IMR-90 (cell line): ENCODE results near the gene RAB33B. TPM values are rescaled to one million over a fixed set of nuclear protein-coding genes. Genes with fewer than 3 reads are reported as not detected.
"Not testable (repeated sequence)": the region's sequence is repeated elsewhere in the genome, so short reads cannot be mapped to it uniquely, and the experiment has no call there.

Source experiments
- ATAC-seq: fragments of 200-7000 bp; cut with Tn5 transposase; 2 replicates; pipeline ENCODE4 v1.9.1; 2020; ENCODE audit warnings: low read depth, mild to moderate bottlenecking, moderate library complexity
- BruUV-seq: library from RNA; stranded (reverse); fragments of 400-500 nt; replicated peaks from 2 replicates; lab custom pipeline; 2021; lab: Mats Ljungman, UMichigan
- CTCF ChIA-PET: fragments of 300-600 bp; formaldehyde crosslinking; extraction: SDS; loops from one replicate; lab custom pipeline; 2021; ENCODE audit warnings: antibody characterized with exemption; lab: Yijun Ruan, JAX
- POLR2A ChIA-PET: fragments of 300-600 bp; sonication (Branson Sonifier 250); formaldehyde crosslinking; loops from one replicate; lab custom pipeline; 2022; ENCODE audit warnings: antibody characterized with exemption; ENCODE audit not compliant: unreplicated experiment; lab: Charles Lee
- DNase-seq: peaks from one replicate; pipeline ENCODE4 v3.0.0; 2013
- H2AFZ ChIP-seq: replicated peaks from 2 replicates; pipeline ENCODE3; 2013; ENCODE audit warnings: low read length, mild to moderate bottlenecking; ENCODE audit not compliant: poor library complexity
- H2AK5ac ChIP-seq: 2 replicates; pipeline ENCODE4 v1.6.1; 2013; ENCODE audit warnings: low read depth, low read length, inconsistent platforms
- H2AK9ac ChIP-seq: replicated peaks from 2 replicates; pipeline ENCODE3; 2013; ENCODE audit warnings: mild to moderate bottlenecking, low read depth, low read length, moderate library complexity; ENCODE audit not compliant: poor library complexity
- H2BK120ac ChIP-seq: 2 replicates; pipeline ENCODE4 v1.6.1; 2013; ENCODE audit warnings: low read depth, low read length, inconsistent platforms
- H2BK15ac ChIP-seq: 3 replicates; pipeline ENCODE4 v1.6.1; 2013; ENCODE audit warnings: low read depth, low read length, inconsistent platforms
- H2BK20ac ChIP-seq: 2 replicates; pipeline ENCODE4 v1.6.1; 2013; ENCODE audit warnings: low read depth, mild to moderate bottlenecking, inconsistent platforms, low read length, moderate library complexity
- H2BK5ac ChIP-seq: 2 replicates; pipeline ENCODE4 v1.6.1; 2013; ENCODE audit warnings: mild to moderate bottlenecking, low read depth, low read length, inconsistent platforms; ENCODE audit not compliant: poor library complexity, severe bottlenecking
- H3K14ac ChIP-seq: replicated peaks from 2 replicates; pipeline ENCODE4 v1.6.1; 2013; ENCODE audit warnings: low read depth, low read length, inconsistent platforms
- H3K18ac ChIP-seq: 2 replicates; pipeline ENCODE4 v1.6.1; 2013; ENCODE audit warnings: low read depth, low read length, control low read depth
- H3K23ac ChIP-seq: 2 replicates; pipeline ENCODE4 v1.6.1; 2013; ENCODE audit warnings: low read depth, low read length, inconsistent platforms
- H3K27ac ChIP-seq: 2 replicates; pipeline ENCODE4 v1.5.1; 2013; ENCODE audit warnings: mild to moderate bottlenecking, control low read depth, low read length; ENCODE audit not compliant: insufficient read depth
- H3K27me3 ChIP-seq: 2 replicates; pipeline ENCODE4 v1.6.1; 2013; ENCODE audit warnings: low read length; ENCODE audit not compliant: control insufficient read depth, insufficient read depth
- H3K36me3 ChIP-seq: 2 replicates; pipeline ENCODE4 v1.6.1; 2013; ENCODE audit warnings: low read length, mixed read lengths; ENCODE audit not compliant: control insufficient read depth, insufficient read depth
- H3K4ac ChIP-seq: 2 replicates; pipeline ENCODE4 v1.6.1; 2013; ENCODE audit warnings: low read depth, low read length, inconsistent platforms
- H3K4me1 ChIP-seq: 2 replicates; pipeline ENCODE4 v1.6.1; 2013; ENCODE audit warnings: low read length, mixed read lengths; ENCODE audit not compliant: control insufficient read depth, insufficient read depth
- H3K4me2 ChIP-seq: 2 replicates; pipeline ENCODE4 v1.6.1; 2013; ENCODE audit warnings: low read depth, mild to moderate bottlenecking, control low read depth, low read length, moderate library complexity
- H3K4me3 ChIP-seq: 2 replicates; pipeline ENCODE4 v1.5.1; 2013; ENCODE audit warnings: low read depth, mild to moderate bottlenecking, control low read depth, low read length, moderate library complexity; ENCODE audit not compliant: insufficient read depth
- H3K56ac ChIP-seq: 2 replicates; pipeline ENCODE4 v1.6.1; 2013; ENCODE audit warnings: low read length, inconsistent platforms; ENCODE audit not compliant: insufficient read depth; ENCODE audit errors: extremely low read depth
- H3K79me1 ChIP-seq, 2 experiments: 2 replicates each; pipeline ENCODE4 v1.6.1; 2013; ENCODE audit warnings: low read length in 2 of 2, inconsistent platforms in 1 of 2, low read depth in 1 of 2
- H3K9ac ChIP-seq: 2 replicates; pipeline ENCODE4 v1.6.1; 2013; ENCODE audit warnings: low read depth, low read length, control low read depth
- H3K9me1 ChIP-seq: 2 replicates; pipeline ENCODE4 v1.6.1; 2013; ENCODE audit warnings: low read length, inconsistent platforms; ENCODE audit not compliant: insufficient read depth
- H3K9me3 ChIP-seq: 2 replicates; pipeline ENCODE4 v1.6.1; 2013; ENCODE audit warnings: low read length; ENCODE audit not compliant: control insufficient read depth, insufficient read depth
- H4K20me1 ChIP-seq: 2 replicates; pipeline ENCODE4 v1.6.1; 2013; ENCODE audit warnings: low read length, inconsistent platforms; ENCODE audit not compliant: insufficient read depth
- H4K5ac ChIP-seq: 2 replicates; pipeline ENCODE4 v1.6.1; 2013; ENCODE audit warnings: mild to moderate bottlenecking, low read depth, low read length, control low read depth
- H4K8ac ChIP-seq, 2 experiments: 2 replicates each; pipeline ENCODE4 v1.6.1; 2013; ENCODE audit warnings: low read depth in 2 of 2, low read length in 2 of 2, control low read depth in 1 of 2, inconsistent platforms in 1 of 2
- H4K91ac ChIP-seq: 2 replicates; pipeline ENCODE4 v1.6.1; 2013; ENCODE audit warnings: low read depth, low read length, inconsistent platforms; ENCODE audit not compliant: insufficient read depth
- POLR2A ChIP-seq: IDR thresholded peaks from 2 replicates; pipeline ENCODE4 v1.6.1; 2012; ENCODE audit warnings: mild to moderate bottlenecking, low read depth, low read length
- RFX5 ChIP-seq: IDR thresholded peaks from 2 replicates; pipeline ENCODE4 v1.8.0; 2012; ENCODE audit warnings: low read depth, mild to moderate bottlenecking, low read length, moderate library complexity
- WGBS, 2 experiments: methylation state at CpG; one replicate each; pipeline versions ENCODE4 v1.1.5 to v1.1.7; 2013; ENCODE audit warnings: missing lambda C conversion rate in 2 of 2; ENCODE audit not compliant: insufficient read length in 1 of 2; ENCODE audit errors: extremely low coverage in 2 of 2; 5-methylcytosine and 5-hydroxymethylcytosine counted together
- dilution Hi-C: fragments of 300-500 bp; cut with HindIII; formaldehyde crosslinking; loops from one replicate; pipeline ENCODE4 v1.14.3; 2018; ENCODE audit warnings: low sequenced_read_pairs; ENCODE audit not compliant: unreplicated experiment
- in situ Hi-C: fragments of 300-500 bp; cut with MboI; formaldehyde crosslinking; loops from 3 replicates; pipeline ENCODE4 v1.14.3; 2019; ENCODE audit warnings: low sequenced_read_pairs, inconsistent platforms, mixed read lengths
- intact Hi-C: fragments of 100-400 bp; cut with micrococcal nuclease; formaldehyde crosslinking; loops from 2 replicates; pipeline ENCODE4 v1.10.0; 2022
- polyA plus RNA-seq, 3 experiments: library from polyadenylated mRNA; depleted of rRNA; stranded (reverse); fragments of >200 nt; gene quantifications; 2 replicates each; pipeline ENCODE4 v1.2.3, GENCODE V29; 2012; ENCODE audit warnings: low replicate concordance in 1 of 3
- total RNA-seq: library from RNA; depleted of rRNA; stranded (reverse); fragments of >200 nt; gene quantifications from 2 replicates; pipeline ENCODE4 v1.2.3, GENCODE V29; 2012

Gene RAB33B
- total and polyA plus RNA-seq, 2 of the 4 experiments (the other 2 are of a cell fraction) = 3.7 to 7.3 TPM

- Histone ChIP-seq H4K8ac (no peak overlapping the region), H2AK5ac (no peak overlapping the region), H4K5ac (no peak overlapping the region), H3K23ac (no peak overlapping the region), H3K4me2 (no peak overlapping the region), H3K14ac (no peak overlapping the region), H3K9ac (no peak overlapping the region), H3K18ac (no peak overlapping the region), H2BK120ac (no peak overlapping the region), H3K27ac (no peak overlapping the region), H3K36me3 (no peaks in the 10 kb centered on the region), H3K27me3 (no peaks in the 10 kb centered on the region), H3K4me3 (no peak overlapping the region), H3K9me1 (no peaks in the 10 kb centered on the region), H2AFZ (no peak overlapping the region), H2BK15ac (no peak overlapping the region), H2BK5ac (no peak overlapping the region), H3K79me1 (peaks cover 1 to 3% of the 10 kb centered on the region in 2 experiments; a peak in 1 of 4 replicates), H3K4me1 (no peaks in the 10 kb centered on the region), H3K56ac (no peak overlapping the region), H3K4ac (no peak overlapping the region), H2BK20ac (no peak overlapping the region), H3K9me3 (no peaks in the 10 kb centered on the region; the same call in 1 of the 2 replicates), H2AK9ac (no peak overlapping the region), H4K20me1 (no peaks in the 10 kb centered on the region; the same call in 1 of the 2 replicates), H4K91ac (no peak overlapping the region)
- POLR2A ChIA-PET = no interaction called here
- BruUV-seq = no TSS peak
- in situ Hi-C loops (no loop called here), dilution Hi-C loops (no loop called here), intact Hi-C loops (no loop called here)
- TF ChIP-seq RFX5 (no peak), POLR2A (no peak)
- CTCF ChIA-PET = no interaction called here
- WGBS, 2 experiments = 86% methylated on average over 1 of the region's 7 CpGs; no CpG with 5 or more reads in 1 of the 2 experiments
- ATAC-seq (no peak), DNase-seq (no peak)
Measured at GRCh38 chr4:139443661-139444060, 10.3 kb upstream of the RAB33B start.

GRCh38 chr4:139444881-139445280 is 9.0 kb upstream of the RAB33B start:
- in situ Hi-C loops, ATAC-seq, CTCF ChIA-PET, DNase-seq, H3K4me2 ChIP-seq, H2BK20ac ChIP-seq, H3K56ac ChIP-seq, BruUV-seq, H3K18ac ChIP-seq, H3K36me3 ChIP-seq, dilution Hi-C loops, H3K9me3 ChIP-seq, intact Hi-C loops, H3K4me3 ChIP-seq, H3K23ac ChIP-seq, H3K4ac ChIP-seq, H2BK5ac ChIP-seq, H3K9me1 ChIP-seq, H4K20me1 ChIP-seq, H3K27ac ChIP-seq, H3K14ac ChIP-seq, H2BK120ac ChIP-seq, H3K9ac ChIP-seq, H3K27me3 ChIP-seq, H4K5ac ChIP-seq, H3K4me1 ChIP-seq, H3K79me1 ChIP-seq, POLR2A ChIA-PET, H2BK15ac ChIP-seq, H2AK9ac ChIP-seq, H4K8ac ChIP-seq, H4K91ac ChIP-seq, H2AFZ ChIP-seq, H2AK5ac ChIP-seq: not testable (repeated sequence)
- 0% methylated on average over 1 of the region's 3 CpGs; no CpG with 5 or more reads in 1 of the 2 experiments for WGBS, 2 experiments
